Measurements from ENCODE around the gene UBXN6.

DNA sequence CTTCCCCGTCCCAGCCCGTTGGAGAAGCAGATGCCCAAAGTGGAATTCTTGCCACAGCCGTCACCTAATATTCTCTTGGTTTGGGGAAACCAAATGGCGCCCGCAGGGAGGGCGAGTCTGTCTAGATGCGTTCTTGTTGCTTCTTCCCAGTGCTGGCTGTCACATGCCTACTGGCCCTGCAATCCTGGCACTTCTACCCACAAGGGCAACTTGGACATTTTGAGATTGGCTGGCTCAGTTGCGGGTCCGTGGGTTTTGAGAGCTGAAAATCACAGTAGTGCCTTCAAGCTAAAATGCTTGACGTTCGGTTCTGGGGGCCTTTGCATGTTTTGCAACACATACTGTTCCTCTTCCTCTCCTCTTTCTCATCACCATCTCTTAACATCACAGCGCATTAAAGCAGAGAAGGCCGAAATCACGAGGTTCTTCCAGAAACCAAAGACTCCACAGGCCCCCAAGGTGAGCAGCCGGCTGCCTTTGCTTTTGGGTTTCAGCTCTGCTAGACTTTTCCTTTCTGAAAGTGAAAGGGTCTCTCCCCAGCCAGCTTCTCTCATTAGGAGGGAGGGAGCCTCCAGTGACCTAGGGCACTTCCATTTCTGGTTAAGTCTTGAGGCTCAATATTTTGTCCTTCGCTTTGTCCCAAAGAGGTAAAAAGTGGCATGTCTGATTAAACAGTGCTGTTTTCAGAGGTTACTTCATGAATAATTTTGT, 34.0 kb downstream of the UBXN6 start:
- TF ChIP-seq CTCF (IDR thresholded peaks at IDR 0.05): no peak
- TF ChIP-seq POLR2AphosphoS5 (IDR thresholded peaks at IDR 0.05; ENCODE audit: insufficient read depth in 1 of 2, low read depth in 1 of 2): no peak
- TF ChIP-seq POLR2A (IDR thresholded peaks at IDR 0.05): no peak

All from vagina (tissue), 2 donors.